Measurements from ENCODE around the gene PTPRG. TPM values are rescaled to one million over a fixed set of nuclear protein-coding genes. Genes with fewer than 3 reads are reported as not detected.

Gene PTPRG
- total and polyA plus RNA-seq, 10 of the 15 experiments (the other 5 are each of a cell fraction or from before 2014, with no cell fraction given): 0.29 to 20.7 (median 1.4) TPM

- H3K79me2 ChIP-seq (ENCODE audit: control insufficient read depth, insufficient read depth, low read length): no peaks in the 10 kb centered on the region
- BruUV-seq (replicated peaks): no TSS peak
- CTCF ChIA-PET: interaction anchor here (1.4 to 2.2 kb wide), 3 partner anchors 9 to 57 kb away, joined by 3 to 9 read pairs (median 6); no protein-coding TSS in a partner anchor
Observed at GRCh38 chr3:61718565-61718964, 157.2 kb downstream of the PTPRG start.

GRCh38 chr3:61719278-61719977 lies 158.1 kb downstream of the PTPRG start:
- ATAC-seq (no peak), FAIRE-seq (no peak), DNase-seq (ENCODE audit: low read depth, low spot score) (no peak)
- ChIA-PET RAD21 (ENCODE audit: unreplicated experiment) (interaction anchor here (0.7 to 1.1 kb wide), 2 partner anchors 20 to 172 kb away, joined by 3 read pairs; no protein-coding TSS in a partner anchor), POLR2A (no interaction called here), SMC1A (ENCODE audit: uncharacterized antibody, unreplicated experiment) (interaction anchor here (1.1 kb wide), 1 partner anchor 318 kb away, joined by 3 read pairs; no protein-coding TSS in a partner anchor), CTCF (no interaction called here)
- Histone ChIP-seq H3K9me3 (replicated peaks; ENCODE audit: control insufficient read depth, insufficient read depth, low read length) (no peaks in the 10 kb centered on the region), H2AFZ (ENCODE audit: control insufficient read depth, low read depth, low read length) (no peak overlapping the region), H3K4me3 (no peak overlapping the region), H4K20me1 (ENCODE audit: control insufficient read depth, insufficient read depth) (no peaks in the 10 kb centered on the region), H3K4me1 (ENCODE audit: control insufficient read depth, insufficient read depth, low read length) (no peaks in the 10 kb centered on the region), H3K36me3 (ENCODE audit: control insufficient read depth in 2 of 2, insufficient read depth in 2 of 2, low read length in 1 of 2) (no peaks in the 10 kb centered on the region), H3K27ac (ENCODE audit: control insufficient read depth, insufficient read depth) (no peak overlapping the region), H3K4me2 (ENCODE audit: control insufficient read depth, insufficient read depth) (no peak overlapping the region), H3K79me2 (ENCODE audit: control insufficient read depth, insufficient read depth, low read length) (no peaks in the 10 kb centered on the region), H3K27me3 (replicated peaks in 1 of 2; ENCODE audit: control insufficient read depth in 2 of 2, insufficient read depth in 2 of 2, low read length in 1 of 2) (peaks cover 0 to 2% of the 10 kb centered on the region in 2 experiments; a peak in 1 of 4 replicates), H3K9ac (ENCODE audit: control insufficient read depth, insufficient read depth, low read length) (no peak overlapping the region)
- TF ChIP-seq RCOR1 (conservative IDR thresholded peaks at IDR 0.05; ENCODE audit: low read depth, low read length) (no peak), FOS (IDR thresholded peaks at IDR 0.05; ENCODE audit: borderline replicate concordance, extremely low read depth, insufficient read length) (no peak)
- in situ Hi-C loops (cut with MboI) (no loop called here), intact Hi-C loops (cut with micrococcal nuclease; ENCODE audit: unreplicated experiment) (no loop called here)
- whole genome bisulfite sequencing (ENCODE audit: insufficient coverage, insufficient replicate concordance, low lambda C conversion rate, missing lambda C conversion rate): 18% methylated on average over 8 of the region's 8 CpGs
- no TSS peak for BruUV-seq (replicated peaks)

More at GRCh38 chr3:61718565-61718964, 157.2 kb downstream of the PTPRG start:
- Histone ChIP-seq H3K9ac (ENCODE audit: control insufficient read depth, insufficient read depth, low read length) (no peak overlapping the region), H3K9me3 (replicated peaks; ENCODE audit: control insufficient read depth, insufficient read depth, low read length) (no peaks in the 10 kb centered on the region), H3K4me2 (ENCODE audit: control insufficient read depth, insufficient read depth) (no peak overlapping the region), H2AFZ (ENCODE audit: control insufficient read depth, low read depth, low read length) (no peak overlapping the region), H3K27me3 (replicated peaks in 1 of 2; ENCODE audit: control insufficient read depth in 2 of 2, insufficient read depth in 2 of 2, low read length in 1 of 2) (peaks cover 0 to 2% of the 10 kb centered on the region in 2 experiments; a peak in 1 of 4 replicates), H3K4me1 (ENCODE audit: control insufficient read depth, insufficient read depth, low read length) (no peaks in the 10 kb centered on the region), H4K20me1 (ENCODE audit: control insufficient read depth, insufficient read depth) (no peaks in the 10 kb centered on the region), H3K4me3 (no peak overlapping the region), H3K27ac (ENCODE audit: control insufficient read depth, insufficient read depth) (no peak overlapping the region), H3K36me3 (ENCODE audit: control insufficient read depth in 2 of 2, insufficient read depth in 2 of 2, low read length in 1 of 2) (no peaks in the 10 kb centered on the region)
- DNase-seq (ENCODE audit: low read depth, low spot score) (no peak), ATAC-seq (no peak), FAIRE-seq (no peak)
- in situ Hi-C loops (cut with MboI) (no loop called here), intact Hi-C loops (cut with micrococcal nuclease; ENCODE audit: unreplicated experiment) (no loop called here)
- SMC1A ChIA-PET (ENCODE audit: uncharacterized antibody, unreplicated experiment): interaction anchor here (0.6 to 3.2 kb wide), 6 partner anchors 14 to 503 kb away, joined by 3 to 18 read pairs (median 3); no protein-coding TSS in a partner anchor
- RAD21 ChIA-PET (ENCODE audit: unreplicated experiment): interaction anchor here (0.7 to 1.2 kb wide), 4 partner anchors 21 to 173 kb away, joined by 3 to 4 read pairs (median 3); no protein-coding TSS in a partner anchor
- POLR2A ChIA-PET: interaction anchor here (0.7 to 1.0 kb wide), 5 partner anchors 9 to 366 kb away, joined by 3 to 7 read pairs (median 3); no protein-coding TSS in a partner anchor
- no peak for TF ChIP-seq HDAC6 (IDR thresholded peaks at IDR 0.05; ENCODE audit: unreplicated experiment)
- TF ChIP-seq HDGF (IDR thresholded peaks at IDR 0.05): no peak
- WGBS (ENCODE audit: insufficient coverage, insufficient replicate concordance, low lambda C conversion rate, missing lambda C conversion rate): 5% methylated on average over 3 of the region's 3 CpGs
